NCI-H82 treated with DMSO at 0.1 percent for 48 hours (cell line): ENCODE data around the gene TMEFF2.

Source experiments
- DNase-seq: peaks from one replicate; lab custom pipeline; 2025; ENCODE audit not compliant: unreplicated experiment; lab: John Stamatoyannopoulos, UW

Gene TMEFF2

GRCh38 chr2:192194866-192195547 is at the start of gene TMEFF2:
Gene TMEFF2 (minus strand): TSS chr2:192194933. CDS start chr2:192194524, 409 bp downstream.
- DNase-seq: peak; percentile 71

GRCh38 chr2:192243488-192243887 is 48.8 kb upstream of the TMEFF2 start:
- DNase-seq: no peak

GRCh38 chr2:192236136-192236535 is 41.4 kb upstream of the TMEFF2 start:
- no peak for DNase-seq

- DNase-seq: no peak
Measured at GRCh38 chr2:192230889-192231453, 36.2 kb upstream of the TMEFF2 start.

- DNase-seq: no peak
Measured at GRCh38 chr2:192228685-192229084, 34.0 kb upstream of the TMEFF2 start.

GRCh38 chr2:192218970-192219369 is 24.2 kb upstream of the TMEFF2 start:
- no peak for DNase-seq

GRCh38 chr2:192218377-192218776 is 23.6 kb upstream of the TMEFF2 start:
- no peak for DNase-seq

- DNase-seq: no peak
Measured at GRCh38 chr2:192216336-192216735, 21.6 kb upstream of the TMEFF2 start.

GRCh38 chr2:192215096-192215877 is 20.6 kb upstream of the TMEFF2 start:
- no peak for DNase-seq

- DNase-seq: no peak
Measured at GRCh38 chr2:192208848-192209247, 14.1 kb upstream of the TMEFF2 start.

- no peak for DNase-seq
Measured at GRCh38 chr2:192206399-192206798, 11.7 kb upstream of the TMEFF2 start.

GRCh38 chr2:192203876-192204275 is 9.1 kb upstream of the TMEFF2 start:
- DNase-seq: no peak

GRCh38 chr2:192202373-192202772 is 7.6 kb upstream of the TMEFF2 start:
- DNase-seq: no peak

GRCh38 chr2:192201116-192201515 is 6.4 kb upstream of the TMEFF2 start:
- DNase-seq: no peak

GRCh38 chr2:192197357-192197756 is 2.6 kb upstream of the TMEFF2 start:
- DNase-seq: no peak

GRCh38 chr2:192196421-192197194 is 1.9 kb upstream of the TMEFF2 start:
- DNase-seq: no peak

GRCh38 chr2:192195548-192196418 is 1.1 kb upstream of the TMEFF2 start:
- peak; percentile 21 for DNase-seq

- DNase-seq: no peak
Measured at GRCh38 chr2:192194265-192194865, 368 bp downstream of the TMEFF2 start.

- DNase-seq: no peak
Measured at GRCh38 chr2:192190474-192190873, 4.3 kb downstream of the TMEFF2 start.

- DNase-seq: no peak
Measured at GRCh38 chr2:192186806-192187205, 7.9 kb downstream of the TMEFF2 start.
